Lung (tissue), 12 donors: ENCODE data around the gene CYP27C1. TPM values are rescaled to one million over a fixed set of nuclear protein-coding genes. Genes with fewer than 3 reads are reported as not detected.
"Not testable (repeated sequence)": the region's sequence is repeated elsewhere in the genome, so short reads cannot be mapped to it uniquely, and the experiment has no call there.

Experiments used
- ATAC-seq: fragments of 200-7000 bp; cut with Tn5 transposase; one replicate; pipeline ENCODE4 v1.9.1; 2020; ENCODE audit warnings: moderate number of reproducible peaks; ENCODE audit not compliant: insufficient read depth, low FRiP score
- DNase-seq, 3 donors: peaks; one replicate each; pipeline ENCODE4 v3.0.0-alpha.2; 2013 to 2017
- H3K27ac ChIP-seq, 2 donors: one replicate each; pipeline ENCODE4 v1.5.1; 2013; ENCODE audit warnings: mild to moderate bottlenecking in 2 of 2, moderate library complexity in 2 of 2, control low read depth in 1 of 2, inconsistent platforms in 1 of 2, low read depth in 1 of 2, low read length in 1 of 2
- H3K27me3 ChIP-seq, 3 donors: one replicate each; pipeline ENCODE4 v1.5.1; 2013; ENCODE audit warnings: low read length in 2 of 3; ENCODE audit not compliant: control insufficient read depth in 3 of 3, insufficient read depth in 3 of 3
- H3K36me3 ChIP-seq, 4 donors: one replicate each; pipeline ENCODE4 v1.5.1; 2013; ENCODE audit warnings: low read length in 4 of 4, mild to moderate bottlenecking in 1 of 4, moderate library complexity in 1 of 4; ENCODE audit not compliant: control insufficient read depth in 4 of 4, insufficient read depth in 4 of 4
- H3K4me1 ChIP-seq, 5 donors: one replicate each; pipeline ENCODE4 v1.5.1; 2013; ENCODE audit warnings: low read length in 5 of 5, mild to moderate bottlenecking in 2 of 5, moderate library complexity in 1 of 5; ENCODE audit not compliant: control insufficient read depth in 5 of 5, insufficient read depth in 5 of 5
- H3K4me3 ChIP-seq: one replicate; pipeline ENCODE4 v1.5.1; 2013; ENCODE audit warnings: mild to moderate bottlenecking, control low read depth, moderate library complexity
- H3K9ac ChIP-seq, 2 donors: one replicate each; pipeline ENCODE4 v1.5.1; 2013; ENCODE audit warnings: low read length in 2 of 2, control low read depth in 1 of 2; ENCODE audit not compliant: insufficient read depth in 1 of 2
- H3K9me3 ChIP-seq, 4 donors: one replicate each; pipeline ENCODE4 v1.5.1; 2013; ENCODE audit warnings: low read length in 3 of 4, mild to moderate bottlenecking in 1 of 4, moderate library complexity in 1 of 4; ENCODE audit not compliant: control insufficient read depth in 4 of 4, insufficient read depth in 3 of 4
- WGBS, 2 donors: extraction: QIAGEN DNeasy Blood & Tissue Kit; methylation state at CpG; one replicate each; pipeline ENCODE4 v1.1.7; 2013; 5-methylcytosine and 5-hydroxymethylcytosine counted together
- polyA plus RNA-seq, 2 donors: library from polyadenylated mRNA; stranded (reverse); fragments of 200-250 nt; gene quantifications; one replicate each; pipeline ENCODE4 v1.2.1, GENCODE V29; 2013
- total RNA-seq, 2 donors: library from RNA; depleted of rRNA in 1 of 2; stranded (reverse); fragments of >200 nt in 1 of 2; gene quantifications; one replicate each; pipeline ENCODE4 v1.2.1, GENCODE V29; 2014 to 2021
- TF ChIP-seq, protein P1 (sequence below): IDR thresholded peaks from 2 replicates; pipeline ENCODE4 v1.5.1; 2012; ENCODE audit warnings: mild to moderate bottlenecking; ENCODE audit errors: control extremely low read depth, extremely low read depth
- donor health status: control.
- donor health status: control.
- donor health status: Bipolar disorder and iron deficiency.
- donor health status: healthy.
- donor health status: DM: yes; HTN: yes; CAD: no.

The CYP27C1 gene
- total and polyA plus RNA-seq, 4 donors, result 0.04 to 2.9 (median 0.07) TPM

DNA sequence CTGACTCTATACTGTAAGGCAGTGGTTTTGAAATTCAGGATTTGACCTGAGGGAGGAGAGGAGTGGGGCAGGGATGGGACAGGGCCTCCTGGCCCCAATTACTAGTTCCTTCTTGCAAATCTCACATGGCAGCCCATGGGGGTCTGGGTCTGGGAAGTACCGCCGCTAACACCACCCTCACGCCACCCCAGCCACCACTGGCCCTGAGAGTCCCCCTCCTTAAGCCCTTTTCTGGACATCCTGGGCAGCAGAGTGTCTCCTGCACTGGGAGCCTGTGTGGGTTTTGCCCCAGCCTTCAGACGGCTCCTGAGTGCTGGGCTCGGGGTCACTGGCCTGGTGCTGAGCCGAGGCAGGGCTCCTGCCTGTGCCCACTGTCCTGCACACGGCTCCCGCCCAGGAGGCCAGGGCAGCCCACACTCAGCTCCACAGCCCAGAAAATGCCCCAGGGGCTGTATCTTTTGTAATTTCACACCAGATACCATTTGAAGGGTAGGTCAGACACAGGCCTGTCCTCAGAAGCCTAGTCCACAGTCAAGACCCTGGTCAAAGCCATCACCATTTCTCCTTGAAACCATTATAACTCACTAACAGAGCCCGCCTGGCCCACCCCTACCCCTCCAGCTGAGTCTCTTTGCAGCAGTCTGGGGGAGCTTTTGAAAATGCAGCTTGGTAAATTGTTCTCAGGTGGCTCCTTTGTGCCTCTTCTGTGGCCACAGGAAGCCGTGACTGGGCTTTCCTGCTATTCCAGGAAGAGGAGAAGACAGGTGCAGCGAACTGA lies 55.1 kb downstream of the CYP27C1 start:
- no peak for DNase-seq
- Histone ChIP-seq H3K4me3 (no peak overlapping the region), H3K27me3 (no peaks in the 10 kb centered on the region), H3K9ac (no peak overlapping the region), H3K27ac (no peak overlapping the region), H3K36me3 (no peaks in the 10 kb centered on the region), H3K4me1 (peaks cover 0 to 14% (median 9%) of the 10 kb centered on the region in 5 donors), H3K9me3 (no peaks in the 10 kb centered on the region)
- TF ChIP-seq, protein P1, sequence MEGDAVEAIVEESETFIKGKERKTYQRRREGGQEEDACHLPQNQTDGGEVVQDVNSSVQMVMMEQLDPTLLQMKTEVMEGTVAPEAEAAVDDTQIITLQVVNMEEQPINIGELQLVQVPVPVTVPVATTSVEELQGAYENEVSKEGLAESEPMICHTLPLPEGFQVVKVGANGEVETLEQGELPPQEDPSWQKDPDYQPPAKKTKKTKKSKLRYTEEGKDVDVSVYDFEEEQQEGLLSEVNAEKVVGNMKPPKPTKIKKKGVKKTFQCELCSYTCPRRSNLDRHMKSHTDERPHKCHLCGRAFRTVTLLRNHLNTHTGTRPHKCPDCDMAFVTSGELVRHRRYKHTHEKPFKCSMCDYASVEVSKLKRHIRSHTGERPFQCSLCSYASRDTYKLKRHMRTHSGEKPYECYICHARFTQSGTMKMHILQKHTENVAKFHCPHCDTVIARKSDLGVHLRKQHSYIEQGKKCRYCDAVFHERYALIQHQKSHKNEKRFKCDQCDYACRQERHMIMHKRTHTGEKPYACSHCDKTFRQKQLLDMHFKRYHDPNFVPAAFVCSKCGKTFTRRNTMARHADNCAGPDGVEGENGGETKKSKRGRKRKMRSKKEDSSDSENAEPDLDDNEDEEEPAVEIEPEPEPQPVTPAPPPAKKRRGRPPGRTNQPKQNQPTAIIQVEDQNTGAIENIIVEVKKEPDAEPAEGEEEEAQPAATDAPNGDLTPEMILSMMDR, result no peak
- WGBS, 2 donors, result 89 to 93% methylated on average over 10 to 11 of the region's 11 CpGs
- ATAC-seq, result no peak

DNA sequence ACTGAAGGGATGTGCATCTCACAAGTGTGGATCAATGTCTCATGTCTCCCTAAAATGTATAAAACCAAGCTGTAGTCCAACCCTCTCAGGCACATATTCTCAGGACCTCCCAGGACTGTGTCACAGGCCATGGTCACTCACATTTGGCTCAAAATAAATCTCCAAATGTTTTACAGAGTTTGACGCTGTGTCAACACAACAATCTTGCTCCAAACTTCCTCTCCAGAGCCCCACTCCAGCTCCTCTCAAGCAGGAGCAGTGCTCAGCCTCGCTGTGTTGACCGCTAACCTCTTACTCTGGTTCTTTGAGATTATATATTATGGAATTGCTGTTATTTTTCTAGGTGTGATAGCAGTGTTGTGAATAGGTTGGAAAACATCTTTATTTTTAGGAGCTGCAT lies 56.2 kb downstream of the CYP27C1 start:
- Histone ChIP-seq H3K27ac (no peak overlapping the region), H3K27me3 (no peaks in the 10 kb centered on the region), H3K4me3 (no peak overlapping the region), H3K4me1 (peaks cover 0 to 9% (median 4%) of the 10 kb centered on the region in 5 donors), H3K9me3 (no peaks in the 10 kb centered on the region), H3K36me3 (no peaks in the 10 kb centered on the region), H3K9ac (no peak overlapping the region)
- ATAC-seq (no peak), DNase-seq (peak in 1 of 3 donors; percentile 48)
- TF ChIP-seq, protein P1, result no peak
- 53 to 72% methylated on average over 3 of the region's 3 CpGs for WGBS, 2 donors

DNA sequence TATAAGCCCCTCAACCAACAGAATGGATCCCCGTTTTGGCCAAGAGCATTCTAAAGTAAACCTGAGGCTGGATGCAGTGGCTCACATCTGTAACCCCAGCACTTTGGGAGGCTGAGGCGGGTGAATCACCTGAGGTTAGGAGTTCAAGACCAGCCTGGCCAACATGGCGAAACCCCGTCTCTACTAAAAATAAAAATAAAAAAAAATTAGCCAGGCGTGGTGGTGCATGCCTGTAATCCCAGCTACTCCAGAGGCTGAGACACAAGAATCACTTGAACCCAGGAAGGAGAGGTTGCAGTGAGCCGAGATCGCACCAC lies 57.1 kb downstream of the CYP27C1 start:
- not testable (repeated sequence) for H3K9me3 ChIP-seq, H3K27ac ChIP-seq, H3K27me3 ChIP-seq, ATAC-seq, H3K9ac ChIP-seq, H3K4me1 ChIP-seq, H3K36me3 ChIP-seq, H3K4me3 ChIP-seq, DNase-seq
- 94 to 97% methylated on average over 7 of the region's 7 CpGs for WGBS, 2 donors

DNA sequence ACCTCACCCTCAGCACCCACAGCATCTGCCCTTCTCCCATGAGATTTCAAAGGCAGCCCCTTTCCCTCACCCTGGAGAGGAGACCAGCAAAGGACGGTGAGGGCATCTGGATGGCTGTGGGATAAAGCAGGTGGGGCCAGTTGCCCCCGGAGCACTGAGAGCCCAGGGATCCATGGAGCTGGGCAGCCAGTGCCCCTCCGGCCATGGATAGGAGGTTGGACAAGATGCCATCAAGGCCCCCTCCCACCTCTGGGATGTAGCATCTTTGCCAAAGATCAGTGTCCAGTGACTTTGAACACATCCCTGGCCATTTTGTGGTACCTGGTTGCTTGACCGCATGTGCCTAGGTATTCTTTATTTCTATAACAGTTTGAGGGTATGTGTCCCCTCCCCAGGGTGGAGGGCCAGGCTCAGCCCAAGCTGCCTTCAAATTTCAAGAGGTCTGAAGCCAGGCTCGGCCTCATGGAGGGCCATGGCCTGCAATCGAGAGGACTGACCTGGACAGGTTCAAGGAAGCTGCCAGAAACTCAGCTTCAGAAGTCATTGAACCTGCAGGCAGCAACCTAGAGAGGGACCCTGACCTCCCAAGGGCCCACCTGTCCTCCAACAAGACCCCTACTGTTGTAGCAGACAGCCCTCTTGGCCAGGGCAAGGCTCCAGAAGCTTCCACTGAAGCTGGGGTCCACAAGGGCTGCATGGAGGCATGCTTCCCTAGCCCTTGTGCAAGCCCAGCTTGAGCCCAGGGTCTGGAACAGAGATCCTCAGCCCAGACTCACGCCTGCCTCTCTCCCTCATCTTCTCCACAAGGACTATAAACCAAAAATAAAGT lies 57.6 kb downstream of the CYP27C1 start:
- TF ChIP-seq, protein P1, result no peak
- Histone ChIP-seq H3K27me3 (no peaks in the 10 kb centered on the region), H3K27ac (no peak overlapping the region), H3K9me3 (no peaks in the 10 kb centered on the region), H3K9ac (no peak overlapping the region), H3K4me1 (peaks cover 0 to 9% (median 7%) of the 10 kb centered on the region in 5 donors), H3K4me3 (no peak overlapping the region), H3K36me3 (no peaks in the 10 kb centered on the region)
- 93 to 97% methylated on average over 7 of the region's 7 CpGs for WGBS, 2 donors
- ATAC-seq (no peak), DNase-seq (no peak)
